OCI-LY1 (cell line): ENCODE results near the gene TACR1.

ENCODE experiments used
- CTCF ChIP-seq: fragments of 200-600 bp; sonication (generic), shearing (Covaris generic); IDR thresholded peaks from 2 replicates; pipeline ENCODE4 v1.5.1; 2017; ENCODE audit warnings: mild to moderate bottlenecking, antibody characterized with exemption, low read length, moderate library complexity, mixed read lengths
- EZH2 ChIP-seq: fragments of 200-600 bp; sonication (generic), shearing (Covaris generic); IDR thresholded peaks from 2 replicates; pipeline ENCODE4 v1.8.0; 2017; ENCODE audit warnings: borderline replicate concordance, mixed run types, mild to moderate bottlenecking, antibody characterized with exemption, low read length, moderate library complexity, mixed read lengths

- no peak for TF ChIP-seq CTCF
- no peak for TF ChIP-seq EZH2
Measured at GRCh38 chr2:75222527-75222926, 23.2 kb upstream of the TACR1 start.
